Esophagus muscularis mucosa (tissue), 4 donors: Measurements from ENCODE around the gene TMTC2. TPM values are rescaled to one million over a fixed set of nuclear protein-coding genes. Genes with fewer than 3 reads are reported as not detected.
"Not testable (repeated sequence)": the region's sequence is repeated elsewhere in the genome, so short reads cannot be mapped to it uniquely, and the experiment has no call there.

ENCODE experiments used
- DNase-seq: peaks from one replicate; pipeline ENCODE4 v3.0.0-alpha.2; 2017; ENCODE audit errors: extremely low spot score
- H3K27ac ChIP-seq, 4 donors: fragments of 200-600 bp; sonication (generic); replicated peaks in 1 of 4; 1 replicate in 3 of 4; 2 replicates in 1 of 4; pipeline ENCODE4 v1.5.1; 2016 to 2019; ENCODE audit warnings: mild to moderate bottlenecking in 1 of 4
- H3K27me3 ChIP-seq, 4 donors: fragments of 200-600 bp; sonication (generic); one replicate each; pipeline versions ENCODE4 v1.5.1 to v1.6.0; 2016 to 2019
- H3K36me3 ChIP-seq, 4 donors: fragments of 200-600 bp; sonication (generic); one replicate each; pipeline ENCODE4 v1.5.1; 2016 to 2019
- H3K4me1 ChIP-seq, 4 donors: fragments of 200-600 bp; sonication (generic); one replicate each; pipeline ENCODE4 v1.5.1; 2016 to 2019
- H3K4me3 ChIP-seq, 4 donors: fragments of 200-600 bp; sonication (generic); 1 replicate in 2 of 4; 2 replicates in 2 of 4; pipeline ENCODE4 v1.5.1; 2016 to 2019; ENCODE audit warnings: mild to moderate bottlenecking in 4 of 4, moderate library complexity in 1 of 4
- H3K9me3 ChIP-seq, 4 donors: fragments of 200-600 bp; sonication (generic); 1 replicate in 3 of 4; 2 replicates in 1 of 4; pipeline ENCODE4 v1.5.1; 2016 to 2019
- CTCF ChIP-seq, 3 experiments: fragments of 200-600 bp in 2 of 3; fragments of 450-650 bp in 1 of 3; sonication (generic) in 2 of 3; IDR thresholded peaks; one replicate each; pipeline ENCODE4 v1.5.1; 2017 to 2019; ENCODE audit warnings: antibody characterized with exemption in 3 of 3, mild to moderate bottlenecking in 2 of 3, moderate library complexity in 1 of 3
- EP300 ChIP-seq: sonication (generic); formaldehyde crosslinking; IDR thresholded peaks from one replicate; pipeline ENCODE4 v1.6.1; 2017; ENCODE audit warnings: antibody characterized with exemption
- POLR2A ChIP-seq: fragments of 450-650 bp; IDR thresholded peaks from one replicate; pipeline ENCODE4 v1.6.1; 2017; ENCODE audit warnings: antibody characterized with exemption, moderate library complexity, mild to moderate bottlenecking, low read depth
- POLR2AphosphoS5 ChIP-seq, 2 donors: sonication (generic); formaldehyde crosslinking; IDR thresholded peaks; one replicate each; pipeline ENCODE4 v1.6.1; 2017; ENCODE audit warnings: antibody characterized with exemption in 2 of 2
- WGBS: methylation state at CpG from one replicate; pipeline ENCODE4 v1.1.5; 2018; 5-methylcytosine and 5-hydroxymethylcytosine counted together
- intact Hi-C: fragments of 100-400 bp; cut with DNase I; formaldehyde crosslinking; loops from one replicate; pipeline ENCODE4 v1.15.1; 2023
- total RNA-seq, 4 donors: library from RNA; depleted of rRNA; stranded (reverse); fragments of >200 nt; gene quantifications; one replicate each; pipeline versions ENCODE4 v1.1.0 to v1.2.1, GENCODE V29; 2016

The TMTC2 gene
- total RNA-seq, 4 donors from 2014 or later: 4.7 to 8.7 (median 7.3) TPM

GRCh38 chr12:83114966-83115365 lies 428.3 kb downstream of the TMTC2 start:
- no peaks in the 10 kb centered on the region for H3K9me3 ChIP-seq
- no peaks in the 10 kb centered on the region for H3K36me3 ChIP-seq
- no peak overlapping the region for H3K4me3 ChIP-seq
- no peaks in the 10 kb centered on the region for H3K27me3 ChIP-seq
- intact Hi-C loops: no loop called here
- no peak overlapping the region for H3K27ac ChIP-seq
- H3K4me1 ChIP-seq: no peaks in the 10 kb centered on the region
- TF ChIP-seq EP300 (no peak), POLR2AphosphoS5 (IDR thresholded peaks at IDR 0.05) (no peak), CTCF (IDR thresholded peaks at IDR 0.05) (no peak), POLR2A (no peak)
- 68% methylated on average over 4 of the region's 4 CpGs for WGBS
- no peak for DNase-seq

GRCh38 chr12:83117926-83118325 lies 431.2 kb downstream of the TMTC2 start:
- WGBS: 86% methylated on average over 3 of the region's 3 CpGs
- H3K4me1 ChIP-seq, H3K4me3 ChIP-seq, DNase-seq, intact Hi-C loops, H3K27me3 ChIP-seq, H3K27ac ChIP-seq, H3K9me3 ChIP-seq, H3K36me3 ChIP-seq: not testable (repeated sequence)

GRCh38 chr12:83121897-83122622 lies 435.4 kb downstream of the TMTC2 start:
- intact Hi-C loops: no loop called here
- Histone ChIP-seq H3K36me3 (no peaks in the 10 kb centered on the region), H3K27me3 (no peaks in the 10 kb centered on the region), H3K4me1 (no peaks in the 10 kb centered on the region), H3K4me3 (no peak overlapping the region), H3K9me3 (no peaks in the 10 kb centered on the region), H3K27ac (no peak overlapping the region)
- DNase-seq: no peak
- no peak for TF ChIP-seq CTCF (IDR thresholded peaks at IDR 0.05)
- no peak for TF ChIP-seq POLR2A
- no peak for TF ChIP-seq EP300
- TF ChIP-seq POLR2AphosphoS5 (IDR thresholded peaks at IDR 0.05): no peak
- WGBS: 83% methylated on average over 15 of the region's 15 CpGs

GRCh38 chr12:83122623-83122934 lies 435.9 kb downstream of the TMTC2 start:
- intact Hi-C loops: no loop called here
- H3K4me3 ChIP-seq: no peak overlapping the region
- no peaks in the 10 kb centered on the region for H3K27me3 ChIP-seq
- no peaks in the 10 kb centered on the region for H3K9me3 ChIP-seq
- TF ChIP-seq EP300 (no peak), POLR2A (no peak), POLR2AphosphoS5 (IDR thresholded peaks at IDR 0.05) (no peak), CTCF (IDR thresholded peaks at IDR 0.05) (no peak)
- H3K27ac ChIP-seq: no peak overlapping the region
- no peaks in the 10 kb centered on the region for H3K36me3 ChIP-seq
- 100% methylated on average over 3 of the region's 3 CpGs for WGBS
- H3K4me1 ChIP-seq: no peaks in the 10 kb centered on the region
- no peak for DNase-seq

GRCh38 chr12:83123039-83123438 lies 436.3 kb downstream of the TMTC2 start:
- TF ChIP-seq POLR2A: no peak
- TF ChIP-seq EP300: no peak
- TF ChIP-seq CTCF (IDR thresholded peaks at IDR 0.05): no peak
- no peak for TF ChIP-seq POLR2AphosphoS5 (IDR thresholded peaks at IDR 0.05)
- intact Hi-C loops: no loop called here
- Histone ChIP-seq H3K4me3 (no peak overlapping the region), H3K27ac (no peak overlapping the region), H3K27me3 (no peaks in the 10 kb centered on the region), H3K36me3 (no peaks in the 10 kb centered on the region), H3K9me3 (no peaks in the 10 kb centered on the region), H3K4me1 (no peaks in the 10 kb centered on the region)
- no peak for DNase-seq
- 73% methylated on average over 2 of the region's 2 CpGs for WGBS
